HG02970 (cell line): ENCODE results near the gene DHRS12.

Experiments used
- ATAC-seq: cut with Tn5 transposase; IDR thresholded peaks from one replicate; pipeline ENCODE4 v1.9.1; 2021; ENCODE audit warnings: mild to moderate bottlenecking, moderate library complexity, moderate number of reproducible peaks; ENCODE audit not compliant: unreplicated experiment, low FRiP score

Gene DHRS12

GRCh38 chr13:51765142-51765515 is 38.8 kb downstream of the DHRS12 start:
- ATAC-seq: no peak

- ATAC-seq: peak; percentile 72
Observed at GRCh38 chr13:51764184-51765141, 39.5 kb downstream of the DHRS12 start.

GRCh38 chr13:51763486-51763885 is 40.5 kb downstream of the DHRS12 start:
- no peak for ATAC-seq

- ATAC-seq: no peak
Observed at GRCh38 chr13:51761643-51762350, 42.2 kb downstream of the DHRS12 start.

GRCh38 chr13:51760592-51760991 is 43.4 kb downstream of the DHRS12 start:
- no peak for ATAC-seq

GRCh38 chr13:51759240-51759639 is 44.7 kb downstream of the DHRS12 start:
- no peak for ATAC-seq

GRCh38 chr13:51758691-51759090 is 45.3 kb downstream of the DHRS12 start:
- no peak for ATAC-seq

GRCh38 chr13:51756651-51757050 is 47.3 kb downstream of the DHRS12 start:
- no peak for ATAC-seq

GRCh38 chr13:51747438-51748434 is 56.2 kb downstream of the DHRS12 start:
- no peak for ATAC-seq

GRCh38 chr13:51746802-51747201 is 57.2 kb downstream of the DHRS12 start:
- ATAC-seq: no peak

GRCh38 chr13:51745243-51745642 is 58.7 kb downstream of the DHRS12 start:
- no peak for ATAC-seq

GRCh38 chr13:51742611-51743010 is 61.4 kb downstream of the DHRS12 start:
- ATAC-seq: no peak

- ATAC-seq: no peak
Observed at GRCh38 chr13:51742031-51742430, 61.9 kb downstream of the DHRS12 start.

GRCh38 chr13:51740698-51741097 is 63.3 kb downstream of the DHRS12 start:
- ATAC-seq: no peak

- no peak for ATAC-seq
Observed at GRCh38 chr13:51739027-51739764, 64.8 kb downstream of the DHRS12 start.

GRCh38 chr13:51738226-51738905 is 65.6 kb downstream of the DHRS12 start:
- no peak for ATAC-seq

GRCh38 chr13:51737609-51738008 is 66.4 kb downstream of the DHRS12 start:
- ATAC-seq: no peak

GRCh38 chr13:51734786-51735185 is 69.2 kb downstream of the DHRS12 start:
- no peak for ATAC-seq
